Measurements from ENCODE around the gene IFT43. TPM values are rescaled to one million over a fixed set of nuclear protein-coding genes. Genes with fewer than 3 reads are reported as not detected.

The IFT43 gene
- total and polyA plus RNA-seq, 2 donors (not counting 3 experiments of a cell fraction or from before 2014, with no cell fraction given), result 22.3 to 39.0 TPM

GRCh38 chr14:76015668-76016067 is 30.1 kb downstream of the IFT43 start:
- ChIA-PET POLR2A (no interaction called here), CTCF (no interaction called here)
- H3K9me1 ChIP-seq (replicated peaks; ENCODE audit: control insufficient read depth, extremely low read depth, insufficient read depth, low read length), result no peaks in the 10 kb centered on the region
- BruUV-seq (replicated peaks), result no TSS peak
- no peak overlapping the region for H2AFZ ChIP-seq (ENCODE audit: low read depth, low read length)
- FAIRE-seq (no peak), DNase-seq (ENCODE audit: low read depth, low spot score) (no peak)
- H3K9ac ChIP-seq (replicated peaks; ENCODE audit: extremely low read depth, insufficient read depth, low read length), result no peak overlapping the region
- H3K4me2 ChIP-seq (ENCODE audit: insufficient read depth, low read length), result no peak overlapping the region
- peaks cover 0 to 10% of the 10 kb centered on the region in 2 experiments for H3K36me3 ChIP-seq (ENCODE audit: control insufficient read depth in 2 of 2, extremely low read depth in 1 of 2, insufficient read depth in 2 of 2, low read length in 2 of 2)
- H3K27ac ChIP-seq (ENCODE audit: insufficient read depth, low read depth, low read length), result no peak overlapping the region
- H3K4me3 ChIP-seq (replicated peaks in 1 of 3; ENCODE audit: insufficient read depth in 1 of 3, low read depth in 1 of 3, low read length in 3 of 3), result no peak overlapping the region
- H3K9me3 ChIP-seq (replicated peaks; ENCODE audit: control insufficient read depth, insufficient read depth, low read length), result no peaks in the 10 kb centered on the region
- TF ChIP-seq POLR2A (IDR thresholded peaks at IDR 0.05; ENCODE audit: low read depth, low read length), result no peak
- TF ChIP-seq MYC (IDR thresholded peaks at IDR 0.05; ENCODE audit: low read depth, low read length), result no peak
- no peak for TF ChIP-seq POLR2AphosphoS5 (IDR thresholded peaks at IDR 0.05; ENCODE audit: insufficient read depth, low read depth, low read length)
- TF ChIP-seq JUN (IDR thresholded peaks at IDR 0.05; ENCODE audit: borderline replicate concordance, insufficient read depth, insufficient read length, low read depth), result no peak
- no peaks in the 10 kb centered on the region for H4K20me1 ChIP-seq (replicated peaks; ENCODE audit: control insufficient read depth, extremely low read depth, insufficient read depth, low read length)
- no peaks in the 10 kb centered on the region for H3K79me2 ChIP-seq (ENCODE audit: control insufficient read depth, insufficient read depth, low read length)
- intact Hi-C loops (cut with micrococcal nuclease), result loop anchor here (1.0 kb wide), 1 partner anchor 26 kb away; no protein-coding TSS in a partner anchor
- H3K27me3 ChIP-seq (ENCODE audit: control insufficient read depth in 2 of 2, insufficient read depth in 2 of 2, low read length in 2 of 2), result no peaks in the 10 kb centered on the region
- dilution Hi-C loops (cut with MboI; ENCODE audit: extremely low pct_ligation_motif_present, low sequenced_read_pairs), result no loop called here
- no peaks in the 10 kb centered on the region for H3K4me1 ChIP-seq (ENCODE audit: control insufficient read depth, extremely low read depth, insufficient read depth, low read length)

GRCh38 chr14:76019676-76020075 is 34.1 kb downstream of the IFT43 start:
- no peak overlapping the region for H3K27ac ChIP-seq (ENCODE audit: insufficient read depth, low read depth, low read length)
- DNase-seq (ENCODE audit: low read depth, low spot score) (no peak), FAIRE-seq (no peak)
- H3K79me2 ChIP-seq (ENCODE audit: control insufficient read depth, insufficient read depth, low read length), result no peaks in the 10 kb centered on the region
- no peak for TF ChIP-seq POLR2AphosphoS5 (IDR thresholded peaks at IDR 0.05; ENCODE audit: insufficient read depth, low read depth, low read length)
- no peak for TF ChIP-seq GATA2 (IDR thresholded peaks at IDR 0.05; ENCODE audit: insufficient read depth, insufficient read length, low read depth, low read length)
- no peak for TF ChIP-seq FOS (IDR thresholded peaks at IDR 0.05; ENCODE audit: borderline replicate concordance, insufficient read depth, low read length)
- no peak for TF ChIP-seq JUN (IDR thresholded peaks at IDR 0.05; ENCODE audit: borderline replicate concordance, insufficient read depth, insufficient read length, low read depth)
- no peak for TF ChIP-seq POLR2A (IDR thresholded peaks at IDR 0.05; ENCODE audit: low read depth, low read length)
- no peak for TF ChIP-seq MYC (IDR thresholded peaks at IDR 0.05; ENCODE audit: low read depth, low read length)
- no peak for TF ChIP-seq EZH2 (IDR thresholded peaks at IDR 0.05; ENCODE audit: borderline replicate concordance, low read depth, low read length, severe bottlenecking)
- TF ChIP-seq CTCF (IDR thresholded peaks at IDR 0.05; ENCODE audit: extremely low read depth in 1 of 2, insufficient read depth in 1 of 2, low read depth in 1 of 2, low read length in 2 of 2), result no peak
- no peak for TF ChIP-seq MAX (IDR thresholded peaks at IDR 0.05; ENCODE audit: insufficient read depth, insufficient read length)
- dilution Hi-C loops (cut with MboI; ENCODE audit: extremely low pct_ligation_motif_present, low sequenced_read_pairs), result no loop called here
- CTCF ChIA-PET, result interaction anchor here (1.2 kb wide), 1 partner anchor 113 kb away, joined by 3 read pairs; no protein-coding TSS in a partner anchor
- POLR2A ChIA-PET, result no interaction called here
- no peak overlapping the region for H2AFZ ChIP-seq (ENCODE audit: low read depth, low read length)
- H3K4me2 ChIP-seq (ENCODE audit: insufficient read depth, low read length), result no peak overlapping the region
- no peaks in the 10 kb centered on the region for H3K27me3 ChIP-seq (ENCODE audit: control insufficient read depth in 2 of 2, insufficient read depth in 2 of 2, low read length in 2 of 2)
- intact Hi-C loops (cut with micrococcal nuclease), result no loop called here
- H3K4me3 ChIP-seq (replicated peaks in 1 of 3; ENCODE audit: insufficient read depth in 1 of 3, low read depth in 1 of 3, low read length in 3 of 3), result no peak overlapping the region
- H3K9ac ChIP-seq (replicated peaks; ENCODE audit: extremely low read depth, insufficient read depth, low read length), result no peak overlapping the region
- peaks cover 0 to 4% of the 10 kb centered on the region in 2 experiments for H3K36me3 ChIP-seq (ENCODE audit: control insufficient read depth in 2 of 2, extremely low read depth in 1 of 2, insufficient read depth in 2 of 2, low read length in 2 of 2)
- no peaks in the 10 kb centered on the region for H4K20me1 ChIP-seq (replicated peaks; ENCODE audit: control insufficient read depth, extremely low read depth, insufficient read depth, low read length)
- H3K9me1 ChIP-seq (replicated peaks; ENCODE audit: control insufficient read depth, extremely low read depth, insufficient read depth, low read length), result no peaks in the 10 kb centered on the region
- H3K9me3 ChIP-seq (replicated peaks; ENCODE audit: control insufficient read depth, insufficient read depth, low read length), result no peaks in the 10 kb centered on the region
- H3K4me1 ChIP-seq (ENCODE audit: control insufficient read depth, extremely low read depth, insufficient read depth, low read length), result no peaks in the 10 kb centered on the region
- no TSS peak for BruUV-seq (replicated peaks)
